H9 (cell line): ENCODE results near the gene MAP3K21. TPM values are rescaled to one million over a fixed set of nuclear protein-coding genes. Genes with fewer than 3 reads are reported as not detected.

ENCODE experiments used
- DNase-seq: peaks from one replicate; pipeline ENCODE4 v3.0.0-alpha.2; 2017
- H2AFZ ChIP-seq: one replicate; pipeline ENCODE4 v1.6.1; 2013; ENCODE audit warnings: mild to moderate bottlenecking, low read length, control low read depth, moderate library complexity
- H2AK5ac ChIP-seq: 2 replicates; pipeline ENCODE4 v1.6.1; 2013; ENCODE audit warnings: low read length, control low read depth, mixed read lengths; ENCODE audit not compliant: insufficient read length
- H2BK120ac ChIP-seq: one replicate; pipeline ENCODE4 v1.6.1; 2013; ENCODE audit warnings: low read depth, mild to moderate bottlenecking, low read length, control low read depth, inconsistent platforms; ENCODE audit not compliant: poor library complexity, severe bottlenecking
- H2BK12ac ChIP-seq: 2 replicates; pipeline ENCODE4 v1.6.1; 2013; ENCODE audit warnings: low read length, control low read depth, mixed read lengths, low read depth; ENCODE audit not compliant: insufficient read length
- H2BK15ac ChIP-seq: 2 replicates; pipeline ENCODE4 v1.6.1; 2013; ENCODE audit warnings: low read depth, low read length, control low read depth
- H2BK20ac ChIP-seq: one replicate; pipeline ENCODE4 v1.6.1; 2013; ENCODE audit warnings: low read depth, mild to moderate bottlenecking, low read length, control low read depth, inconsistent platforms; ENCODE audit not compliant: poor library complexity, severe bottlenecking
- H2BK5ac ChIP-seq: 2 replicates; pipeline ENCODE4 v1.6.1; 2013; ENCODE audit warnings: low read length, control low read depth, mixed read lengths; ENCODE audit not compliant: insufficient read length
- H3K14ac ChIP-seq: 2 replicates; pipeline ENCODE4 v1.6.1; 2013; ENCODE audit warnings: low read length, control low read depth; ENCODE audit not compliant: insufficient read depth
- H3K18ac ChIP-seq: 2 replicates; pipeline ENCODE4 v1.6.1; 2013; ENCODE audit warnings: low read depth, mild to moderate bottlenecking, mixed read lengths, low read length, control low read depth; ENCODE audit not compliant: insufficient read length
- H3K23ac ChIP-seq: 2 replicates; pipeline ENCODE4 v1.6.1; 2013; ENCODE audit warnings: low read length, control low read depth, mixed read lengths, low read depth; ENCODE audit not compliant: insufficient read length
- H3K23me2 ChIP-seq: 2 replicates; pipeline ENCODE4 v1.6.1; 2013; ENCODE audit warnings: low read depth, mild to moderate bottlenecking, mixed read lengths, low read length, control low read depth; ENCODE audit not compliant: insufficient read length, poor library complexity, severe bottlenecking
- H3K27ac ChIP-seq: 2 replicates; pipeline ENCODE4 v1.5.1; 2013; ENCODE audit warnings: low read length, control low read depth, mixed read lengths, low read depth; ENCODE audit not compliant: insufficient read length
- H3K27me3 ChIP-seq: 2 replicates; pipeline ENCODE4 v1.6.1; 2013; ENCODE audit warnings: low read length, control low read depth, inconsistent platforms; ENCODE audit not compliant: insufficient read depth
- H3K4ac ChIP-seq: 2 replicates; pipeline ENCODE4 v1.6.1; 2013; ENCODE audit warnings: low read depth, mild to moderate bottlenecking, control low read depth, inconsistent platforms, low read length, moderate library complexity
- H3K4me1 ChIP-seq: 2 replicates; pipeline ENCODE4 v1.6.1; 2013; ENCODE audit warnings: low read length, control low read depth, inconsistent platforms; ENCODE audit not compliant: insufficient read depth
- H3K4me2 ChIP-seq: 2 replicates; pipeline ENCODE4 v1.6.1; 2013; ENCODE audit warnings: low read length, control low read depth, mixed read lengths; ENCODE audit not compliant: insufficient read length, insufficient read depth
- H3K56ac ChIP-seq: 2 replicates; pipeline ENCODE4 v1.6.1; 2013; ENCODE audit warnings: low read depth, mild to moderate bottlenecking, mixed read lengths, low read length, control low read depth; ENCODE audit not compliant: insufficient read length
- H3K79me1 ChIP-seq: 2 replicates; pipeline ENCODE4 v1.6.1; 2013; ENCODE audit warnings: low read depth, mild to moderate bottlenecking, moderate library complexity, low read length, control low read depth, inconsistent platforms; ENCODE audit not compliant: insufficient read depth, poor library complexity, severe bottlenecking
- H3K79me2 ChIP-seq: 2 replicates; pipeline ENCODE4 v1.6.1; 2013; ENCODE audit warnings: low read length, control low read depth, inconsistent platforms; ENCODE audit not compliant: insufficient read depth
- H3K9ac ChIP-seq: 2 replicates; pipeline ENCODE4 v1.6.1; 2013; ENCODE audit warnings: low read length, control low read depth, mixed read lengths; ENCODE audit not compliant: insufficient read length; ENCODE audit errors: extremely low read depth
- H3K9me3 ChIP-seq: one replicate; pipeline ENCODE4 v1.6.1; 2013; ENCODE audit warnings: low read depth, low read length, inconsistent platforms; ENCODE audit not compliant: control insufficient read depth
- H3T11ph ChIP-seq: one replicate; pipeline ENCODE4 v1.6.1; 2013; ENCODE audit warnings: mild to moderate bottlenecking, low read length, control low read depth, inconsistent platforms
- H4K20me1 ChIP-seq: one replicate; pipeline ENCODE4 v1.6.1; 2013; ENCODE audit not compliant: control insufficient read depth, insufficient read length, insufficient read depth
- H4K5ac ChIP-seq: 2 replicates; pipeline ENCODE4 v1.6.1; 2013; ENCODE audit warnings: low read depth, mild to moderate bottlenecking, mixed read lengths, low read length, control low read depth; ENCODE audit not compliant: insufficient read length
- H4K8ac ChIP-seq: replicated peaks from 2 replicates; pipeline ENCODE4 v1.6.1; 2013; ENCODE audit warnings: low read length, control low read depth, mixed read lengths, low read depth; ENCODE audit not compliant: insufficient read length
- H4K91ac ChIP-seq: 2 replicates; pipeline ENCODE4 v1.6.1; 2013; ENCODE audit warnings: low read depth, mild to moderate bottlenecking, moderate library complexity, mixed read lengths, low read length, control low read depth; ENCODE audit not compliant: insufficient read length
- H3K27ac Mint-ChIP-seq, 3 experiments: 2 replicates in 2 of 3; 3 replicates in 1 of 3; pipeline ENCODE4 v1.8.0; 2020 to 2021; ENCODE audit warnings: mixed read lengths in 3 of 3, mild to moderate bottlenecking in 1 of 3, moderate library complexity in 1 of 3
- H3K27me3 Mint-ChIP-seq: 2 replicates; pipeline ENCODE4 v1.8.0; 2021; ENCODE audit warnings: low read depth, mild to moderate bottlenecking, moderate library complexity, mixed read lengths
- H3K36me3 Mint-ChIP-seq, 3 experiments: 2 replicates in 2 of 3; 3 replicates in 1 of 3; pipeline ENCODE4 v1.8.0; 2020 to 2021; ENCODE audit warnings: low read depth in 3 of 3, mixed read lengths in 3 of 3; ENCODE audit not compliant: insufficient read depth in 1 of 3
- H3K4me1 Mint-ChIP-seq, 2 experiments: 2 replicates each; pipeline ENCODE4 v1.8.0; 2020; ENCODE audit warnings: mixed read lengths in 2 of 2
- H3K4me3 Mint-ChIP-seq, 2 experiments: 2 replicates in 1 of 2; 3 replicates in 1 of 2; pipeline ENCODE4 v1.8.0; 2020 to 2021; ENCODE audit warnings: mild to moderate bottlenecking in 2 of 2, mixed read lengths in 2 of 2, moderate library complexity in 1 of 2
- H3K9me3 Mint-ChIP-seq, 2 experiments: 2 replicates in 1 of 2; 3 replicates in 1 of 2; pipeline ENCODE4 v1.8.0; 2020; ENCODE audit warnings: mild to moderate bottlenecking in 2 of 2, mixed read lengths in 2 of 2, moderate library complexity in 1 of 2
- WGBS: extraction: QIAGEN DNeasy Blood & Tissue Kit; methylation state at CpG from one replicate; pipeline ENCODE4 v1.1.7; 2013; ENCODE audit warnings: missing lambda C conversion rate, low lambda C conversion rate, mixed read lengths; ENCODE audit not compliant: insufficient read length; ENCODE audit errors: extremely low coverage; 5-methylcytosine and 5-hydroxymethylcytosine counted together
- total RNA-seq: library from RNA; stranded (reverse); gene quantifications from 2 replicates; pipeline ENCODE4 v1.2.1, GENCODE V29; 2021
- TF ChIP-seq, protein P1 (sequence below): fragments of 200-600 bp; sonication (generic); conservative IDR thresholded peaks from 3 replicates; pipeline ENCODE4 v1.8.0; 2021; ENCODE audit warnings: antibody characterized with exemption, mild to moderate bottlenecking

Gene MAP3K21
- total RNA-seq, 1 experiment from 2014 or later: 11.7 TPM

DNA sequence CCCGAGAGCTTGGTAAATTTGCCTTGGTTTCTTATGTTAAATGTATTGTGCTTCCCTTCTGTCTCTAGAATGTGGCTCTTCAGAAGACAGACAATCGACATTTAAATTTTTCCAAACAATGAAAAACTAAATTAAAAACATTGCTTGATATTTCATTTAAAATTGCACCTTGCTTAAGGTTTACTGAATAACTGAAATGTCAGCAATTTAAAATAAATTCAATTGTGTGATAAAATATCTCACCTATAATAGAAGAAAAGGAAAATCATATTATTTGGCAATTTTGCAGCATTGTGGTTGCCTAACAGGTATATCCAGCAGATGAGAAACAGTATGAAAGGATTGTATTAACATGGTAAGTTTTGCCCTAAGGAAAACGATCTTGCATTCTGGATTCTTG lies 56.5 kb downstream of the MAP3K21 start:
- H3K56ac ChIP-seq: no peak overlapping the region
- no CpG with 5 or more reads among the region's 3 CpGs for WGBS
- H4K91ac ChIP-seq: no peak overlapping the region
- no peak overlapping the region for H2BK5ac ChIP-seq
- no peaks in the 10 kb centered on the region for H3K27me3 Mint-ChIP-seq
- no peak overlapping the region for H3K4me2 ChIP-seq
- H3K4me1 Mint-ChIP-seq: 0 out of 4 replicates have a peak, but pooled peaks cover 0 to under 1% of the 10 kb centered on the region in 2 experiments
- H4K8ac ChIP-seq: no peak overlapping the region
- H3K79me2 ChIP-seq: no peaks in the 10 kb centered on the region
- no peak overlapping the region for H3K14ac ChIP-seq
- no peak overlapping the region for H2AFZ ChIP-seq
- DNase-seq: no peak
- H4K5ac ChIP-seq: no peak overlapping the region
- no peaks in the 10 kb centered on the region for H3K79me1 ChIP-seq
- no peak overlapping the region for H2BK15ac ChIP-seq
- no peaks in the 10 kb centered on the region for H4K20me1 ChIP-seq
- H3K36me3 Mint-ChIP-seq: peaks cover 36 to 44% (median 44%) of the 10 kb centered on the region in 3 experiments
- H3K18ac ChIP-seq: no peak overlapping the region
- peaks cover 12% of the 10 kb centered on the region for H3K9me3 ChIP-seq
- no peak overlapping the region for H2BK20ac ChIP-seq
- H3K27me3 ChIP-seq: no peaks in the 10 kb centered on the region
- no peak overlapping the region for H3K27ac Mint-ChIP-seq
- H3K9me3 Mint-ChIP-seq: peaks cover 13 to 15% of the 10 kb centered on the region in 2 experiments
- no peak overlapping the region for H3K23ac ChIP-seq
- no peak overlapping the region for H3K9ac ChIP-seq
- H2AK5ac ChIP-seq: no peak overlapping the region
- H2BK120ac ChIP-seq: no peak overlapping the region
- H2BK12ac ChIP-seq: no peak overlapping the region
- no peak overlapping the region for H3K27ac ChIP-seq
- H3K4ac ChIP-seq: no peak overlapping the region
- TF ChIP-seq, protein P1, sequence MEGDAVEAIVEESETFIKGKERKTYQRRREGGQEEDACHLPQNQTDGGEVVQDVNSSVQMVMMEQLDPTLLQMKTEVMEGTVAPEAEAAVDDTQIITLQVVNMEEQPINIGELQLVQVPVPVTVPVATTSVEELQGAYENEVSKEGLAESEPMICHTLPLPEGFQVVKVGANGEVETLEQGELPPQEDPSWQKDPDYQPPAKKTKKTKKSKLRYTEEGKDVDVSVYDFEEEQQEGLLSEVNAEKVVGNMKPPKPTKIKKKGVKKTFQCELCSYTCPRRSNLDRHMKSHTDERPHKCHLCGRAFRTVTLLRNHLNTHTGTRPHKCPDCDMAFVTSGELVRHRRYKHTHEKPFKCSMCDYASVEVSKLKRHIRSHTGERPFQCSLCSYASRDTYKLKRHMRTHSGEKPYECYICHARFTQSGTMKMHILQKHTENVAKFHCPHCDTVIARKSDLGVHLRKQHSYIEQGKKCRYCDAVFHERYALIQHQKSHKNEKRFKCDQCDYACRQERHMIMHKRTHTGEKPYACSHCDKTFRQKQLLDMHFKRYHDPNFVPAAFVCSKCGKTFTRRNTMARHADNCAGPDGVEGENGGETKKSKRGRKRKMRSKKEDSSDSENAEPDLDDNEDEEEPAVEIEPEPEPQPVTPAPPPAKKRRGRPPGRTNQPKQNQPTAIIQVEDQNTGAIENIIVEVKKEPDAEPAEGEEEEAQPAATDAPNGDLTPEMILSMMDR: no peak
- H3K23me2 ChIP-seq: no peaks in the 10 kb centered on the region
- no peaks in the 10 kb centered on the region for H3K4me1 ChIP-seq
- no peak overlapping the region for H3T11ph ChIP-seq
- no peak overlapping the region for H3K4me3 Mint-ChIP-seq
